DND-41 (cell line): ENCODE data around the gene ZNF367.

Experiments used
- ATAC-seq: fragments of 200-7000 bp; cut with Tn5 transposase; 3 replicates; pipeline ENCODE4 v1.9.1; 2021; ENCODE audit warnings: low read depth; ENCODE audit not compliant: insufficient read depth
- DNase-seq: peaks from one replicate; pipeline ENCODE4 v3.0.0-alpha.2; 2020
- H2AFZ ChIP-seq: 2 replicates; pipeline ENCODE4 v1.6.0; 2012; ENCODE audit warnings: low read depth, low read length
- H3K27ac ChIP-seq: 2 replicates; pipeline ENCODE4 v1.5.1; 2012; ENCODE audit warnings: low read length, inconsistent platforms
- H3K27me3 ChIP-seq: fragments of 200-600 bp; sonication (generic); 2 replicates; pipeline ENCODE4 v1.6.0; 2012; ENCODE audit warnings: low read length, mild to moderate bottlenecking, inconsistent platforms; ENCODE audit not compliant: insufficient read depth, poor library complexity
- H3K36me3 ChIP-seq: 2 replicates; pipeline ENCODE4 v1.5.1; 2012; ENCODE audit warnings: low read length, inconsistent platforms; ENCODE audit not compliant: insufficient read depth
- H3K4me1 ChIP-seq: 2 replicates; pipeline ENCODE4 v1.5.1; 2012; ENCODE audit warnings: mild to moderate bottlenecking, low read length; ENCODE audit not compliant: insufficient read depth
- H3K4me2 ChIP-seq: 2 replicates; pipeline ENCODE4 v1.6.0; 2012; ENCODE audit warnings: mild to moderate bottlenecking, moderate library complexity, low read length, inconsistent platforms; ENCODE audit not compliant: insufficient read depth
- H3K4me3 ChIP-seq, 2 experiments: fragments of 200-600 bp in 1 of 2; shearing (Covaris generic) in 1 of 2; 2 replicates each; pipeline ENCODE4 v1.5.1; 2012 to 2016; ENCODE audit warnings: inconsistent platforms in 2 of 2, low read length in 2 of 2, mild to moderate bottlenecking in 2 of 2, low read depth in 1 of 2, moderate library complexity in 1 of 2
- H3K79me2 ChIP-seq: 2 replicates; pipeline ENCODE4 v1.6.0; 2012; ENCODE audit warnings: low read length, inconsistent platforms; ENCODE audit not compliant: insufficient read depth
- H3K9ac ChIP-seq: 2 replicates; pipeline ENCODE4 v1.6.0; 2012; ENCODE audit warnings: low read depth, mild to moderate bottlenecking, inconsistent platforms, low read length, moderate library complexity
- H3K9me3 ChIP-seq: 2 replicates; pipeline ENCODE4 v1.5.1; 2012; ENCODE audit warnings: low read length, moderate library complexity, mild to moderate bottlenecking, inconsistent platforms; ENCODE audit not compliant: insufficient read depth, severe bottlenecking
- H4K20me1 ChIP-seq: 2 replicates; pipeline ENCODE4 v1.6.0; 2012; ENCODE audit warnings: low read length; ENCODE audit not compliant: insufficient read depth
- EZH2 ChIP-seq: IDR thresholded peaks from 3 replicates; pipeline ENCODE4 v1.6.1; 2012; ENCODE audit warnings: borderline replicate concordance, low read depth, mild to moderate bottlenecking, moderate library complexity, low read length, inconsistent platforms; ENCODE audit not compliant: severe bottlenecking
- TF ChIP-seq, protein P1 (sequence below): IDR thresholded peaks from 2 replicates; pipeline ENCODE4 v1.5.1; 2012; ENCODE audit warnings: borderline replicate concordance, low read length, moderate library complexity, mild to moderate bottlenecking; ENCODE audit not compliant: poor library complexity, severe bottlenecking; ENCODE audit errors: extremely low read depth

ZNF367 gene

DNA sequence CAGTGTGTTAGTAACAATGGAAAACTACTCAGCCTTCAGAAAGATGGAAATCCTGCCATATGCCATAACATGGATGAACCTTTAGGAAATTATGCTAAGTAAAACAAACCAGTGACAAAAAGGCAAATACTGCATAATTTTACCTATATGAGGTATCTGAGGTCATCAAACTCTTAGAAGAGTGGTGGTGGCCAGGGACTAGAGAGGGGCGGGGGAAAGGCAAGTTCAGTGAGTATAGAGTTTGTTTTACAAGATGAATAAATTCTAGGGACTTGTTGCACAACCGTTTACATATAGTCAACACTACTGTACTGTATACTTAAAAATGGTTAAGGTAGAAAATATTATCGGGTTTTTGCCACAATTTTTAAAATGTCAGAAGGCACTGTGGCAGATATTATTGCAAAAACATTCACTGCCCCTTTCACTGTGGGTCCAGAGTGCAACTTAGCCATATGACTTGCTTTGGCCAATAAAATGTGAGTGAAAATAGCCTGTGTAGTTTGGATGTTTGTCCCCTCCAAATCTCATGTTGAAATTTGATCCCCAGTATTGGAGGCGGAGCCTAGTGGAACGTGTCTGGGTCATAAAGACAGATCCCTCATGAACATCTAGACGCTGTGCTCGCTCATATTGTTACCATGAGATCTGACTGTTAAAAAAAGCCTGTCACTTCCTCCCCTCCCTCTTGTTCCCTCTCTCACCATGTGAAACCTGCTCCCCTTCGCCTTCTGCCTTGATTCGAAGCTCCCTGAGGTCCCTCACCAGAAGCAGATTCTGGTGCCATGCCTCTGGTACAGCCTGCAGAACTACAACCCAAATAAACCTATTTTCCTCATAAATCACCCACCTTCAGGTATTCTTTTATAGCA lies 9.5 kb downstream of the ZNF367 start:
- Histone ChIP-seq H2AFZ (no peak overlapping the region), H3K36me3 (peaks cover 44% of the 10 kb centered on the region), H3K27ac (no peak overlapping the region), H3K4me2 (no peak overlapping the region), H3K9ac (no peak overlapping the region), H3K79me2 (peaks cover 95% of the 10 kb centered on the region), H3K27me3 (no peaks in the 10 kb centered on the region), H4K20me1 (peaks cover 75% of the 10 kb centered on the region), H3K4me1 (peaks cover 22% of the 10 kb centered on the region; the same call in 1 of the 2 replicates), H3K4me3 (no peak overlapping the region), H3K9me3 (no peaks in the 10 kb centered on the region)
- TF ChIP-seq, protein P1, sequence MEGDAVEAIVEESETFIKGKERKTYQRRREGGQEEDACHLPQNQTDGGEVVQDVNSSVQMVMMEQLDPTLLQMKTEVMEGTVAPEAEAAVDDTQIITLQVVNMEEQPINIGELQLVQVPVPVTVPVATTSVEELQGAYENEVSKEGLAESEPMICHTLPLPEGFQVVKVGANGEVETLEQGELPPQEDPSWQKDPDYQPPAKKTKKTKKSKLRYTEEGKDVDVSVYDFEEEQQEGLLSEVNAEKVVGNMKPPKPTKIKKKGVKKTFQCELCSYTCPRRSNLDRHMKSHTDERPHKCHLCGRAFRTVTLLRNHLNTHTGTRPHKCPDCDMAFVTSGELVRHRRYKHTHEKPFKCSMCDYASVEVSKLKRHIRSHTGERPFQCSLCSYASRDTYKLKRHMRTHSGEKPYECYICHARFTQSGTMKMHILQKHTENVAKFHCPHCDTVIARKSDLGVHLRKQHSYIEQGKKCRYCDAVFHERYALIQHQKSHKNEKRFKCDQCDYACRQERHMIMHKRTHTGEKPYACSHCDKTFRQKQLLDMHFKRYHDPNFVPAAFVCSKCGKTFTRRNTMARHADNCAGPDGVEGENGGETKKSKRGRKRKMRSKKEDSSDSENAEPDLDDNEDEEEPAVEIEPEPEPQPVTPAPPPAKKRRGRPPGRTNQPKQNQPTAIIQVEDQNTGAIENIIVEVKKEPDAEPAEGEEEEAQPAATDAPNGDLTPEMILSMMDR: no peak
- TF ChIP-seq EZH2: no peak
- DNase-seq: no peak
- ATAC-seq: peak; percentile 33; the same call in 1 of the 3 replicates

DNA sequence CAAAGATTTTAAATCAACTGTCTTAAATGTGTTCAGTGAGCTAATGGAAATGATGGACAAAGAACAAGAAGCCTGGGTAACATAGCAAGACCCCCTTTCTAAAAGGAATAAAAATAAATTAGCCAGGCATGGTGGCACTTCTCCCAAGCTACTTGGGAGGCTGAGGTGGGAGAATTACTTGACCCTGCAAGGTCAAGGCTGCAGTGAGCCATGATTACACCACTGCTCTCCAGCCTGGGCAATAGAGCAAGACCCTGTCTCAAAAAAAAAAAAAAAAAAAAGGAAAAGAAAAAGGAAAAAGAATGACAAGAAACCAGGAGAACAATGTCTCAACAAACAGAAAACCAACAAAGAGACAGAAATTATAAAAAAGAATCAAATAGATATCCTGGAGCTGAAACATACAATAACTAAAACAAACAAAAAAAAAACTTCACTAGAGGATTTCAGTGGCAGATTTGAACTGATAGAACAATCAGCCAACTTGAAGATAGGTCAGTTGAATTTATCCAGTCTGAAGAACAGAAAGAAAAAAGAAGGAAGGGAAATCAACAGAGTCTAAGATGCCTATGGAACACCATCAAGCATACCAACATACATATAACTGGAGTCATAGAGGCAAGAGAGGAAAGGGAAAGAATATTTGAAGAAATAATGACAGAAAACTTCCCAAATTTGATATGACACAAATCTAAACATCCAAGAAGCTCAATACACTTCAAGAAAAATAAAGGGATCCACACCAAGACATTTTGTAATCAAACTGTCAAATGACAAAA lies 17.8 kb downstream of the ZNF367 start:
- no peak overlapping the region for H3K27ac ChIP-seq
- peaks cover 74% of the 10 kb centered on the region for H4K20me1 ChIP-seq

GRCh38 chr9:96399325-96399633 lies 18.9 kb downstream of the ZNF367 start:
- peaks cover 74% of the 10 kb centered on the region for H4K20me1 ChIP-seq
- H3K79me2 ChIP-seq: peaks cover 91% of the 10 kb centered on the region
- no peaks in the 10 kb centered on the region for H3K27me3 ChIP-seq
- DNase-seq (no peak), ATAC-seq (no peak)
- peak overlapping the region; percentile 42; the same call in 1 of the 2 replicates for H3K27ac ChIP-seq
- H3K9ac ChIP-seq: no peak overlapping the region
- no peaks in the 10 kb centered on the region for H3K4me1 ChIP-seq
- peaks cover 54% of the 10 kb centered on the region for H3K36me3 ChIP-seq
- no peaks in the 10 kb centered on the region for H3K9me3 ChIP-seq
- H3K4me3 ChIP-seq: no peak overlapping the region
- no peak overlapping the region for H3K4me2 ChIP-seq
- TF ChIP-seq EZH2: no peak
- TF ChIP-seq, protein P1: no peak
- H2AFZ ChIP-seq: no peak overlapping the region

More for the DNA sequence above, 17.8 kb downstream of the ZNF367 start:
- ATAC-seq (no peak), DNase-seq (no peak)
- Histone ChIP-seq H3K9me3 (no peaks in the 10 kb centered on the region), H3K4me3 (no peak overlapping the region), H3K9ac (no peak overlapping the region), H2AFZ (no peak overlapping the region), H3K4me2 (no peak overlapping the region), H3K36me3 (peaks cover 45% of the 10 kb centered on the region), H3K27me3 (no peaks in the 10 kb centered on the region), H3K4me1 (no peaks in the 10 kb centered on the region), H3K79me2 (peaks cover 92% of the 10 kb centered on the region)
- TF ChIP-seq EZH2: no peak
- TF ChIP-seq, protein P1: no peak
